ENCODE measurements around the gene UTP14C.

GRCh38 chr13:52026246-52026626 is 1.7 kb downstream of the UTP14C start:
- TF ChIP-seq CTCF (IDR thresholded peaks at IDR 0.05) (no peak), POLR2A (IDR thresholded peaks at IDR 0.05) (no peak)

Data from gastroesophageal sphincter (tissue), 3 donors.